Measurements from ENCODE around the gene CDC7.

CDC7 gene

GRCh38 chr1:91546301-91546581 is 45.6 kb downstream of the CDC7 start (continued):
- TF ChIP-seq ZBTB44 (tag by site-specific recombination; IDR thresholded peaks at IDR 0.05): no peak
- no peak for TF ChIP-seq ZNF501 (tag by site-specific recombination; IDR thresholded peaks at IDR 0.05)

- H3K27ac ChIP-seq (ENCODE audit: extremely low read depth, low read depth, low read length): no peak overlapping the region
- H3K4me1 ChIP-seq (ENCODE audit: control insufficient read depth, insufficient read depth, low read length): no peaks in the 10 kb centered on the region
- H3K4me3 ChIP-seq (ENCODE audit: low read depth, low read length): no peak overlapping the region
- ChIA-PET CTCF (interaction anchor here (1.1 kb wide), 1 partner anchor 382 kb away, joined by 3 read pairs; no protein-coding TSS in a partner anchor), POLR2A (no interaction called here)
- no peaks in the 10 kb centered on the region for H3K36me3 ChIP-seq (ENCODE audit: control insufficient read depth in 2 of 2, insufficient read depth in 1 of 2, low read length in 2 of 2)
- H3K9me3 ChIP-seq (ENCODE audit: control insufficient read depth, insufficient read depth, low read depth, low read length): no peaks in the 10 kb centered on the region
- TF ChIP-seq ZNF843 (tag by site-specific recombination; IDR thresholded peaks at IDR 0.05) (no peak), ZBTB48 (tag by site-specific recombination; IDR thresholded peaks at IDR 0.05) (no peak), ZNF2 (tag by site-specific recombination; IDR thresholded peaks at IDR 0.05) (no peak), ZNF677 (tag by site-specific recombination; IDR thresholded peaks at IDR 0.05) (no peak), ZNF18 (tag by site-specific recombination; IDR thresholded peaks at IDR 0.05) (no peak)
These were observed 46.2 kb downstream of the CDC7 start for GRCh38 chr1:91546876-91547275.

DNA sequence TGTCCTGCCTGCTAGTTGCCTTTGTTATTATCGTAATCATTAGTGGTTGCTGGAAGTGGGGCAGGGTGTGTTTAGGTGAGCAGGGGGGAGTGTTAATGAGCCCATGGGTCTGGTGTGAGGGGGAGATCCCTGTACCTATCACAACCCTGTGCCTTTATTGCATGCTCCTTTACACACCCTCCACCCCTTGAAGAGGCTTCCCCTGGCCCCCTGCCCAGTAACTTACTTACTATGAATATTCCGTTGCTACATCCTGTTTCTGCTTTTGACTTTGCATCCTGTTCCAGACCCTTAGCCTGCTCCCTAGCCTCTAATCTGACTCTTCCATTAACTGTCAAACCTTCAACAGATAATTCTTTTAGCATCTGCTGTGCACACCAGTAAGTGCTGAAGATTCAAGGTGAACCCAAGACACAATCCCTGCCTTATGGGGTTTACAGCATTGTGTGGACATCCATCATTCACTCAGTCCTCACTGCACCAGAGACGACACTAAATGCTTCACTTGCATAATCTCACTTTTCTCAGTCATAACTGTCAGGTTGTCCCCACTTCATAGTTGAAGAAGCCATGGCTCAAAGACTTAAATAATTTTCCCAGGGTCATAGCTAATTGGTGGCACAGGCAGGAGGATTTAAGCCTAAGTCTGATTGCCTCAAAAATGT is 47.9 kb downstream of the CDC7 start:
- Histone ChIP-seq H3K36me3 (ENCODE audit: control insufficient read depth in 2 of 2, insufficient read depth in 1 of 2, low read length in 2 of 2) (no peaks in the 10 kb centered on the region), H3K27ac (ENCODE audit: extremely low read depth, low read depth, low read length) (no peak overlapping the region), H3K9me3 (ENCODE audit: control insufficient read depth, insufficient read depth, low read depth, low read length) (no peaks in the 10 kb centered on the region), H3K4me3 (ENCODE audit: low read depth, low read length) (no peak overlapping the region), H3K4me1 (ENCODE audit: control insufficient read depth, insufficient read depth, low read length) (no peaks in the 10 kb centered on the region)
- no peak for TF ChIP-seq ZNF600 (tag by site-specific recombination; IDR thresholded peaks at IDR 0.05)
- no peak for TF ChIP-seq ZNF423 (tag by site-specific recombination; IDR thresholded peaks at IDR 0.05)
- no peak for TF ChIP-seq ZNF274 (IDR thresholded peaks at IDR 0.05; ENCODE audit: low read length)
- TF ChIP-seq ZNF274 (tag by site-specific recombination; IDR thresholded peaks at IDR 0.05; ENCODE audit: borderline replicate concordance): no peak
- no peak for TF ChIP-seq ZNF621 (tag by site-specific recombination; IDR thresholded peaks at IDR 0.05)
- TF ChIP-seq ZBTB26 (tag by site-specific recombination; optimal IDR thresholded peaks at IDR 0.05): no peak
- TF ChIP-seq SP2 (tag by site-specific recombination; IDR thresholded peaks at IDR 0.05): no peak
- TF ChIP-seq ZNF560 (tag by site-specific recombination; IDR thresholded peaks at IDR 0.05; ENCODE audit: borderline replicate concordance): no peak
- TF ChIP-seq YY1 (tag by site-specific recombination; IDR thresholded peaks at IDR 0.05): no peak
- no peak for TF ChIP-seq PRDM4 (tag by site-specific recombination; IDR thresholded peaks at IDR 0.05)
- TF ChIP-seq ZNF354C (tag by site-specific recombination; IDR thresholded peaks at IDR 0.05; ENCODE audit: borderline replicate concordance, low read depth): no peak
- TF ChIP-seq ZFP3 (tag by site-specific recombination; IDR thresholded peaks at IDR 0.05; ENCODE audit: low read depth): no peak
- no peak for TF ChIP-seq FEZF1 (tag by site-specific recombination; IDR thresholded peaks at IDR 0.05)
- ChIA-PET POLR2A (interaction anchor here (0.6 kb wide), 1 partner anchor 31 kb away, joined by 8 read pairs; no protein-coding TSS in a partner anchor), CTCF (no interaction called here)

Data from HEK293 (cell line).